ENCODE measurements around the gene CDC5L. TPM values are rescaled to one million over a fixed set of nuclear protein-coding genes. Genes with fewer than 3 reads are reported as not detected.

CDC5L gene
- total RNA-seq, 1 donor from 2014 or later: 16.5 TPM

DNA sequence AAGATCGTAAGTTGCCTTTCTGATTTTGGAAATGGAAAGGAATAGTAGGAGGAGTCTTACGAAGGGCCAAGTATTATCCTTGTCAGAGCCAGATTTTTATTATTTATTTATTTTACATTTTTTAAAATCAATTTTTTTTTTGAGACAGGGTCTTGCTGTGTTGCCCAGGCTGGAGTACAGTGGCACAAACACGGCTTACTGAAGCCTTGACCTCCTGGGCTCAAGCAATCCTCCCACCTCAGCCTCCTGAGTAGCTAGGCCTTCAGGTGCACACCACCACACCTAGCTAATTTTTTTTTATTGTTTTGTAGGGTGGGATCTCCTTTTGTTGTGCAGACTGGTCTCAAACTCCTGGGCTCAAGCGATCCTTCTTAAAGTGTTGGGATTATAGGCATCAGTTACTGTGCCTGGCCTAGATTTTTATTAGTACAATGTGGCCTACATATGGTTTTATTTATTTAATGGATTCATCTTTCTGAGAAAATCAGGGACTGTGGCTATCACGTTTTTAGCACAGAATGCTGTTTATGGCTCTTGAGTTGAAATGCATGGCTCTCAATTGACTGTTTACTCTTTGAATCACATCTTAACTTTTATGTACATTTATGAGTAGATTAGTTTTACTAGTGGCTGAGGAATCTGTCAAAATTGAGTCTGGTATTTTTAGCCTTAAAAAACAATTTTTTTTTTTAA, 16.7 kb downstream of the CDC5L start:
- intact Hi-C loops (cut with DNase I): no loop called here
- Histone ChIP-seq H3K36me3 (peaks cover 0 to 46% of the 10 kb centered on the region in 2 donors), H3K27ac (no peak overlapping the region), H3K4me3 (no peak overlapping the region), H3K27me3 (no peaks in the 10 kb centered on the region), H3K9me3 (no peaks in the 10 kb centered on the region), H3K4me1 (peaks cover 5% of the 10 kb centered on the region)
- DNase-seq (ENCODE audit: extremely low spot score in 2 of 2): no peak
- TF ChIP-seq POLR2AphosphoS5 (IDR thresholded peaks at IDR 0.05; ENCODE audit: insufficient read depth in 1 of 2, low read depth in 1 of 2) (no peak), POLR2A (IDR thresholded peaks at IDR 0.05) (no peak)
- TF ChIP-seq, protein P1, sequence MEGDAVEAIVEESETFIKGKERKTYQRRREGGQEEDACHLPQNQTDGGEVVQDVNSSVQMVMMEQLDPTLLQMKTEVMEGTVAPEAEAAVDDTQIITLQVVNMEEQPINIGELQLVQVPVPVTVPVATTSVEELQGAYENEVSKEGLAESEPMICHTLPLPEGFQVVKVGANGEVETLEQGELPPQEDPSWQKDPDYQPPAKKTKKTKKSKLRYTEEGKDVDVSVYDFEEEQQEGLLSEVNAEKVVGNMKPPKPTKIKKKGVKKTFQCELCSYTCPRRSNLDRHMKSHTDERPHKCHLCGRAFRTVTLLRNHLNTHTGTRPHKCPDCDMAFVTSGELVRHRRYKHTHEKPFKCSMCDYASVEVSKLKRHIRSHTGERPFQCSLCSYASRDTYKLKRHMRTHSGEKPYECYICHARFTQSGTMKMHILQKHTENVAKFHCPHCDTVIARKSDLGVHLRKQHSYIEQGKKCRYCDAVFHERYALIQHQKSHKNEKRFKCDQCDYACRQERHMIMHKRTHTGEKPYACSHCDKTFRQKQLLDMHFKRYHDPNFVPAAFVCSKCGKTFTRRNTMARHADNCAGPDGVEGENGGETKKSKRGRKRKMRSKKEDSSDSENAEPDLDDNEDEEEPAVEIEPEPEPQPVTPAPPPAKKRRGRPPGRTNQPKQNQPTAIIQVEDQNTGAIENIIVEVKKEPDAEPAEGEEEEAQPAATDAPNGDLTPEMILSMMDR (IDR thresholded peaks at IDR 0.05): no peak

DNA sequence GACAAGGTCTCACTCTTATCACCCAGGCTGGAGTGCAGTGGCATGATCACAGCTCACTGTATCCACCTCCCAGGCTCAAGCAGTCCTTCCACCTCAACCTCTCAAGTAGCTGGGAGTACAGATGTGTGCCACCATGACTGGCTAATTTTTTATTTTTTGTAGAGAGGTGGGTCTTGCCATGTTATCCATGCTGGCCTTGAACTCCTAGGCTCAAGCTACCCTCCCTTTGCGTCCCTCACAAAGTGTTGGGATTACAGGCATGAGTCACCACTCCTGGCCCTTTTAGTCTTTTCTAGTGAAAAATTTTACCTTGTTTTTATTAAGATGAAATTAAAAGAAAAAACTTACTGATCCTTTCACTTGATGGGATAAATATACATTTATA, 17.2 kb downstream of the CDC5L start:
- no peak for DNase-seq (ENCODE audit: extremely low spot score in 2 of 2)

DNA sequence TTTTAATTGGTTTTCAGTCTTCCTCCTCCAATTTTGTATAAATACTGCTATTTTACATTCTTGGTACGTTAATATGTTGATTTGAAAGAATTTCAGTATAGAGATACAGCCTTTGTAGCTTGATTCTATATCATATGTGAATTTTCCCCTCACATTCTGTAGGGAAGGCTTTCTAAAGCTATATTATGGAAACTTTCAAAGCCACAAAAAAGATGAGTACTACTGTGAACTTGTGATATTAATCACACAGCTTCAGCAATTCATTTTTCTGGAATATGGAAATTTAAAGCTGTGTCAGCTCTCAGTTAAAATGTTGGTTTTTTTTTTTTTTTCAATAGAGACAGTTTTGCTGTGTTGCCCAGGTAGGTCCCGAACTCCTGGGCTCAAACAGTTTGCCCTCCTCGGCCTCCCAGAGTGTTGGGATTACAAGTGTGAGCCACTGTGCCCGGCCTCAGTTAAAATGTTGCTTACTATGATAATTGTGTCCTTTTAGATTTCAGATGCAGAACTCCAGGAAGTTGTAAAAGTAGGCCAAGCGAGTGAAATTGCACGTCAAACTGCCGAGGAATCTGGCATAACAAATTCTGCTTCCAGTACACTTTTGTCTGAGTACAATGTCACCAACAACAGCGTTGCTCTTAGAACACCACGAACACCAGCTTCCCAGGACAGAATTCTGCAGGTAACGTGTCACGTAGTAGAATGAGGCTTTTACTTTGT, 20.6 kb downstream of the CDC5L start:
- Histone ChIP-seq H3K27me3 (no peaks in the 10 kb centered on the region), H3K36me3 (peaks cover 0 to 67% of the 10 kb centered on the region in 2 donors), H3K4me3 (no peak overlapping the region), H3K4me1 (no peaks in the 10 kb centered on the region), H3K27ac (no peak overlapping the region), H3K9me3 (no peaks in the 10 kb centered on the region)
- intact Hi-C loops (cut with DNase I): no loop called here
- DNase-seq (ENCODE audit: extremely low spot score in 2 of 2): no peak
- TF ChIP-seq, protein P1 (IDR thresholded peaks at IDR 0.05): no peak
- TF ChIP-seq POLR2AphosphoS5 (IDR thresholded peaks at IDR 0.05; ENCODE audit: insufficient read depth in 1 of 2, low read depth in 1 of 2) (no peak), POLR2A (IDR thresholded peaks at IDR 0.05) (no peak)

More for the DNA sequence above, 17.2 kb downstream of the CDC5L start:
- intact Hi-C loops (cut with DNase I): no loop called here
- Histone ChIP-seq H3K36me3 (peaks cover 0 to 50% of the 10 kb centered on the region in 2 donors), H3K9me3 (no peaks in the 10 kb centered on the region), H3K4me1 (peaks cover 2% of the 10 kb centered on the region), H3K27ac (no peak overlapping the region), H3K4me3 (no peak overlapping the region), H3K27me3 (no peaks in the 10 kb centered on the region)
- TF ChIP-seq, protein P1 (IDR thresholded peaks at IDR 0.05): no peak
- TF ChIP-seq POLR2A (IDR thresholded peaks at IDR 0.05) (no peak), POLR2AphosphoS5 (IDR thresholded peaks at IDR 0.05; ENCODE audit: insufficient read depth in 1 of 2, low read depth in 1 of 2) (no peak)

DNA sequence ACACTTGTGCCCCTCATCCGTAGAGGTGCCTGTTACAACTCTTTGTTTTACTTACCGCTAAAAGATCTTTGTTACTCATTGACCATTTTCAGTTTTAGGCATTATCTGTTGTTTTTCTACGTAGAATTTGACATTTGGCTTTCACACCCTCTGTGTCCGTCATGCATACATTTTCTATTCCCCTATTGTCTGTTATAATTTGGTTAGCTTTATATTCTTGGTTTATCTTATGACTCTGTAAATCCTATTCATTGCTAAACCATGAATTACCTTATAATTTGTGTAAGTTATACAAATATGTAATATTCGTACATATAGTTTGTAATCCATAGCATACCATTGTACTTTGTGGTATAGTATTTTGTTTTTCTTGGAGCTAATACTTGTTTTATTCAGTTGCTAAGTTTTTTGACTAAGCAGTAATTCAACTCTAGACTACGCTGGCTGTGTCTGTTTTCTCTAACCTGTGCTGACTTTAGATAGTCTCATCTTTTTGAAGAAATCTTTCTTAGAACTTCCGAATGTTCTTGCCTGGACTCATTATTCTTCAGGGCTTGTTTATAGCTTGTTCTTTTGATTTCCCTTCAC, 21.8 kb downstream of the CDC5L start:
- intact Hi-C loops (cut with DNase I): no loop called here
- Histone ChIP-seq H3K9me3 (no peaks in the 10 kb centered on the region), H3K27ac (no peak overlapping the region), H3K27me3 (no peaks in the 10 kb centered on the region), H3K36me3 (peaks cover 0 to 78% of the 10 kb centered on the region in 2 donors), H3K4me1 (no peaks in the 10 kb centered on the region), H3K4me3 (no peak overlapping the region)
- no peak for DNase-seq (ENCODE audit: extremely low spot score in 2 of 2)
- TF ChIP-seq POLR2A (IDR thresholded peaks at IDR 0.05): no peak
- TF ChIP-seq, protein P1 (IDR thresholded peaks at IDR 0.05): no peak
- no peak for TF ChIP-seq POLR2AphosphoS5 (IDR thresholded peaks at IDR 0.05; ENCODE audit: insufficient read depth in 1 of 2, low read depth in 1 of 2)
